NCI-H345 treated with DMSO at 0.1 percent for 48 hours (cell line): Measurements from ENCODE around the gene PRM2.
"Not testable (repeated sequence)": the region's sequence is repeated elsewhere in the genome, so short reads cannot be mapped to it uniquely, and the experiment has no call there.

ENCODE experiments used
- DNase-seq: peaks from one replicate; lab custom pipeline; 2025; ENCODE audit not compliant: unreplicated experiment; lab: John Stamatoyannopoulos, UW

The PRM2 gene

DNA sequence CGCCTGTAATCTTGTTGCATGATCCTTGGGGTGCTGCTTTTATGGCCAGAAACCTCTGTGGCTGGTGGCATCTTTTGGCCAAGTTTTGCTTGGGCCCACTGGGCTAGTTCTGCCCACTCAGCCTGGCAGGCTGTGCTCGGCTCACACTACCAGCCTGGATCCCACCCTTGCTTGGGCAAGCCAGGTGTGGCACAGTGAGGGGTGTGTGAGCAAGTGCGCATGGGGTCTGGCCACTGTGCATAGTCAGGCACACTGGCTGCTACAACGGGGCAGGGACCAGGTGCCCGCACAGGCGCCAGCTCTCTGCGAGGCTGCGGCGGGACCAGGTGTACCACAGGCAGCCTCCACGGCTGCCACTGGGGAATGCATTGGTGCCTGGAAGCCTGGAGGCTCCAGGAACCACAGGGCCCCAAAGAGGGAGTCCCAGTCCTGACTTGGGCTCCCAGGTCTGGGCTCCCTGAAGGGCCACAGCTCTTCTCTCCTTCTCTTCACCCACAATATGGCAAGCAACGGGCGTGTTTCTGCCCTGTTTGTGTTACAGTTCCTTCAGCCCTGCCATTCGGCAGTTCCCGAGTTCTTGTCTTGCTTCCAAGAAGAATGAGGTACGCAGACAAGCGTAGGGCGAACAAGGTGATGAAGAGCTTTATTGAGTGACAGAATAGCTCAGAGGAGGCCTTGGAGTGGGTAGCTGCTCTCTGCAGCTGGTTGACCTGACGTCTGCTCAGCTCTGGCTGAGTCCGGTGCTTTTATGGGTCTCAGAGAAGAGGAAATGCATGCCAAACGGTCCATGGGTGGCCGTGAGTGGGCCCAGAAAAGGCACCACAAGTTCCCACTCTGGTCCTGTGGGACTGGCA lies 31.6 kb upstream of the PRM2 start:
- no peak for DNase-seq

DNA sequence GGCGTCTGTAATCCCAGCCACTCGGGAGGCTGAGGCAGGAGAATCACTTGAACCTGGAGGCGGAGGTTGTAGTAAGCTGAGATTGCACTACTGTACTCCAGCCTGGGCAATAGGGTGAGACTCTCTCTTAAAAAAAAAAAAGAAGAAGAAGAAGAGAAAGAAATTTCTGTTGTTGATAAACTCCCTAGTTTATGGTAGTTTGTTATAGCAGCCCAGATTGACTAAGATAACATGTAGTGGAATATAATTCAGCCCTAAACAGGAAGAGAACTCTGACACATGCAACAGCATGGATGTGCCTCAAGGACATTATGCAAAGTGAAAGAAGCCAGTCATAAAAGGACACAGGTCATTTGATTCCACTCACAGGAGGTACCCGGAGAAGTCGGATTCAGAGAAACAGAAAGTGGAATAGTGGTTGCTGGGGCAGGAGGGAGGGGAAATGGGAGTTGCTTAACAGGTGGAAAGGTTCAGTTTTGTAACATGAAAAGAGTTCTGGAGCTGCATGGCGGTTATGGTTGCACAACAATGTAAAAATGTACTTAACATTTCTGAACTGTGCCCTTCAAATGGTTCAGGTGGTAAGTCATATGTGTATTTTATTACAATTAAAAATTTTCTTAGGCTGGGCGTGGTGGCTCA lies 30.8 kb upstream of the PRM2 start:
- DNase-seq = no peak

DNA sequence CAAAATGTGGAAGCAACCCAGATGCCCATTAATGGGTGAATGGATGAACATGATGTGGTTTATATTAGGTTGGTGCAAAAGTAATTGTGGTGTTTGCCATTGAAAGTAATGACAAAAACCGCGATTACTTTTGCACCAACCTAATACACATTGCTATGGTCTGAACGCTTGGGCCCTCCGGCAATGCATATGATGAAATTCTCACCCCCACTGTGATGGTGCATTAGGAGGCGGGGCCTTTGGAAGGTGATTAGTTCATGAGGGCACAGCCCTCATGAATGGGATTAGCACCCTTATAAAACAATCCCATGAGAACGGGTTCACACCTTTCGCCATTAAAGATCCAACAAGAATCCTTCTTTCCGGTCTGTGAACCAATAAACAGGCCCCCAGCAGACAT lies 30.1 kb upstream of the PRM2 start:
- DNase-seq = no peak

DNA sequence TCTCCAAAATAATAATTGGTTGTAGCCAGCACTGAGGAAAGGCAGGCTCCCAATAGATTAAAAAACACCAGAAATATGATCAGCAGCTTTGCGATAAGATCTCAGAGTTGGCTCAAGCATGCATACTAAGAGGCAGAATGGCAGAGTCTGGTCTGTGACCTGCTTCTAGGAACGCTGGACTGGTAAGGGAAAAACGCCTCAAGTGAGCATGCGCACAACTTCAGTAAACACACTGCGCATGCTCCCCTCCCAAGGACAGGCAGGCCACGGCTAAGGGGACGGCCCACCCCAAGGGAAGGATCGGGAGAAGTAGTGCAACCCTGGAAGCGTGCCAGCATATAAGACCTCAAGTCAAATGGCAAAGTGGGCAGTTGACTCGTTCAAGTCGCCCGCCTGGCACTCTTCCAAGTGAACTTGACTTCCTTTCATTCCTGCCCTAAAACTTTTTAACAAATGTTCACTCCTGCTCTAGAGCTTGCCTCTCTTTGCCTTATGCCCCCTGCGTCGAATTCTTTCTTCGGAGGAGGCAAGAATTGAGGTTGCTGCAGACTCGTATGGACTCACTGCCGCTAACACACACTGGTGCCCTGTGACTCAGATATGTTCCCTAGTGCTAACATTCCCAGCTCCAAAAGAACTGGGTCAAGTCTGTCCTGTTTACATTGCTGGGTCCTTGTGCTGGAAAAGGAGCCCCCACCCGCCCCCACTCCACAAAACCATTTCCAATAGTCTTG lies 27.3 kb upstream of the PRM2 start:
- no peak for DNase-seq

DNA sequence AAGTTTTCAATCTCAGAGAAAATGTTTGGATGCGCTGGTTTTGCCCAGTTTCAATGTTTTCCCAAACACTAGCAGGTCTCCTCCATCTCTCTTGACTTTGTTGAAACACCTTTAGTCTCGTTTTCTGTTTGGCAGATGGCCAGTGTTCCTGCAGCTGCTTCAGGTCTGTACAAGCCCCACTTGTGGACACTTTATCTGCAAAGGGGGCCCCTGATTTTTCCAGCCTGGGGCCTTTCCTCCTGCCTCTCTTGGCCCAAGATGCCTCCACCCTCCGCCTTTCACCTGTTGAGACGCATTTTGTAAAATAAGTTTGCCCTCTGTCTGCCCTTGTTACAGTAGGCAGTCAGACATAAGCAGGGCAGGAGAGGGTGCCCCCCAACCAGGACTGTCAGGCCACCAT lies 26.7 kb upstream of the PRM2 start:
- DNase-seq = peak; percentile 83

DNA sequence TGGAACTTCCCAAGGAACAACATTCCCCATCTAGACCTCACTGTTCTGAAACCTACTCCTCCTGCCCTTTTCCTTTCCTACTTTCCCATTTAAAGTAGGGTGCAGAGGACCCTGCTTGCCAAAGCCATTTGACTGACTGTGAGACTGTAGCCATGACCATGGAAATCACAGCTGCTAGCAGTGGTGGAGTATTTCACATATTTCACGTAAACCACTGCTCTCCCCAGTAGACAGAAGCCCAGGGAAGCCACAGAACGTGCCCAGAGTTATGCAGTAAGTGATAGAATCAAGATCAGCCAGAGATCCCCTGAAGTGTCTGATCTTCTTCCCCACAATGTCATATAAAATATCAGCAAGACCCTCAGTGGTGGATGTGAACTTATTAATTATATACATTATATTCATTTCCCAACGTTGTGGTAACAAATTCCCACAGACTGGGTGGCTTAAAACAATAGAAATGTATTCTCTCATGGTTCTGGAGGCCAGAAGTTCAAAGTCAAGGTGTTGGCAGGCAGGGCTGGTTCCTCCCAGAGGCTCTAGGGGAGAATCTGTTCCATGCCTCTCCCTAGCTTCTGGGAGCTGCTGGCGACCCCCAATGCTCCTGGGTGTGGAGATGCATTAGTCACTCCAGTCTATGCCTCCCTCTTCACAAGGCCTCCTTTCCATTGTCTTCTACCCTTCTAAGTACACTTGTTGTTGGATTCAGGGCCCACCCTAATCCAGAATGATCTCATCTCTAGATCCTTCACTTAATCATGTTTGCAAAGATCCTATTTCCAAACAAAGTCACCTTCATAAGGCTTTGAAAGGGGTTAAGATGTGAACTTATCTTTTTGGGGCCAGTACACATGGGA lies 25.6 kb upstream of the PRM2 start:
- DNase-seq = no peak

DNA sequence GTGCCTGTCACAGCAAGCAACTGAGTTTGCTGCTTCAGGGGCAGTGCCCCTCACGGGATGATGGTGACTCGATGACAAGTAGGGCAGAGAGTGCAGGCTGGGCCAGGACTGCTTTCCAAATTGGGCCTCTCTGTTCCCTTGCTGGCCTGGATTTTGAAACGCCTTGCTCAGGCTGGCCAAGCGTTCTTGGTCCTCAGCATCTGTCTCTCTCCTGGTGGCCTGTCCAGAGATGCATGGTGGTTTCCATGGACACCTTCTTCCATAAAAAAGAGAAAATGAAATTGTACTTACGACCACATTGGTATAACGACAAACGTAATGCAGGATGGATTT lies 24.2 kb upstream of the PRM2 start:
- DNase-seq = no peak

DNA sequence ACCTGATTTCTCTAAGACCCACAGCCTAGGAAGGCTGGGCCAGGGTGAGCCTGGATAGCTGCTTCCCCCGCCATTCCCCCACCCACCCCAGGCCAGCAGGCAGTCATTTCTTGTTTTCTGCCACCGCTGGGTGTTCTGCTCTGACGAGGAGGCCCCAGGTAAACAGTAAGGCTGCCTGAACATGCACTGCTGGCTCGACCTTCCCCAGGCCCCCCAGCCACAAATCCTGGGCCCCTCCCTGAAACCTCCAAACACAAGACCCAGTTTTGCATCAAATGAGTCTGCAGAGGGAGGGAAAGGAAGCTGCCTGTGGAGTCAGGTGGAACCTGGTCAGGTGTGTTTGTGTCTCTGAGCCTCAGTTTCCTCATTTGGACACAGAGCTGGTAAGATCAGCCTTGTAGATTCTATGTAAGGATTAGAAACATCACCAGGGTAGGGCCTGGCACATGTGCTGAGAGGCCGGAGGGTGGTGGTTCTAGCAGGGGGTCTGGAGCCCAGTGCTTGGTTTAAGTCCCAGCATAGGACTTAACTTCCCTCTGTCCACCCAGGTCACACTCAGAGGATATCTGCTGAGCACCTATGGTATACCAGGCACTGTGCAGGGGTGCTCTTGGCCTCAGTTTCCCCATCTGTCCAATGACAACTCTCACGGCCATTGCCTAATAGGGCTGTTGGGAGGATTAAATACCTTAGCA lies 23.7 kb upstream of the PRM2 start:
- DNase-seq = no peak

DNA sequence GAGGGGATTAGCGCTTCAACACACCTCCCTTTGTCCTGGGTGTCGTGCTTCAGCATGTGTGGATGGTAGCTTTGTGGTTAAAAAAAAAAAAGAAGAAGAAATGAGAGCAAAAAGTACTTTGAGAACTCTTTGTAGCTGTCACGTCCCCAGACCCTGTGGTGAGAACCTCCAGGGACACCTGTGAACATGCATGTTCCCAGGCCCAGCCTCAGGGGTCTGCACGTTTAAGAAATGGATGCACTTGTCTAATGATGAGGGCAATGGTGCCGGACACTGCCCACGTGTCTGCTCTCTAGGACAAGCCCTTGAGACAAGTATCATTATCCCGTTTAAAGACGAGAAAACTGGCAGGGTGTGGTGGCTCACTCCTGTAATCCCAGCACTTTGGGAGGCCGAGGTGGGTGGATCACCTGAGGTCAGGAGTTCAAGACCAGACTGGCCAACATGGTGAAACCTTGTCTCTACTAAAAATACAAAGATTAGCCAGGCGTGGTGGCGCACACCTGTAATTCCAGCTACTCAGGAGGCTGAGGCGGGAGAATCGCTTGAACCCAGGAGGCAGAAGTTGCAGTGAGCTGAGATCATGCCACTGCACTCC lies 22.8 kb upstream of the PRM2 start:
- DNase-seq = not testable (repeated sequence)

DNA sequence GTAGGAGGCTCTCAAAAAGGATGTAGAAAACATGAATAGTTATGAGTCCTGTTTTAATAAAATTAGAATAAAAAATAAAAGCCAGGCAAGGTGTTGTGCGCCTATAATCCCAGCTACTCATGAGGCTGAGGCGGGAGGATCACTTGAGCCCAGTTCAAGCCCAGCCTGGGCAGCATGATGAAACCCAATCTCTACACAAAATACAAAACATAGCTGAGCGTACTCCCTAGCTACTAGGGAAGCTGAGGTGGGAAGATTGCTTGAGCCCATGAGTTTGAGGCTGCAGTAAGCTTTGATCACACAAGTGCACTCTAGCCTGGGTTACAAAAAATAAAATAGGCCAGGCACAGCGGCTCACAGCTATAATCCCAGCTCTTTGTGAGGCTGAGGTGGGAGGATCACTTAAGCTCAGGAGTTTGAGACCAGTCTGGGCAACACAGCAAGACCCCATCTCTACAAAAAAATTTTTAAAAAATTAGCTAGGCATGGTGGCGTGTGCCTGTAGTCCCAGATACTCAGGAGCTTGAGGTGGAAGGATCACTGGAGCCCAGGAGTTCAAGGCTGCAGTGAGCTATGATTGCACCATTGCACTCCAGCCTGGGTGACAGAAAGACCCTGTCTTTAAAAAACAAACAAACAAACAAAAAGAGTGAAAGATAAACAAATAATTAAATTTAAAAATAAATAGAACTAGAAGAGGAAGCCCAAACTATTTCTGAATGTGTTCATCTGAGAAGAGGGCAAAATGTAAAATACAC lies 22.0 kb upstream of the PRM2 start:
- DNase-seq = no peak

DNA sequence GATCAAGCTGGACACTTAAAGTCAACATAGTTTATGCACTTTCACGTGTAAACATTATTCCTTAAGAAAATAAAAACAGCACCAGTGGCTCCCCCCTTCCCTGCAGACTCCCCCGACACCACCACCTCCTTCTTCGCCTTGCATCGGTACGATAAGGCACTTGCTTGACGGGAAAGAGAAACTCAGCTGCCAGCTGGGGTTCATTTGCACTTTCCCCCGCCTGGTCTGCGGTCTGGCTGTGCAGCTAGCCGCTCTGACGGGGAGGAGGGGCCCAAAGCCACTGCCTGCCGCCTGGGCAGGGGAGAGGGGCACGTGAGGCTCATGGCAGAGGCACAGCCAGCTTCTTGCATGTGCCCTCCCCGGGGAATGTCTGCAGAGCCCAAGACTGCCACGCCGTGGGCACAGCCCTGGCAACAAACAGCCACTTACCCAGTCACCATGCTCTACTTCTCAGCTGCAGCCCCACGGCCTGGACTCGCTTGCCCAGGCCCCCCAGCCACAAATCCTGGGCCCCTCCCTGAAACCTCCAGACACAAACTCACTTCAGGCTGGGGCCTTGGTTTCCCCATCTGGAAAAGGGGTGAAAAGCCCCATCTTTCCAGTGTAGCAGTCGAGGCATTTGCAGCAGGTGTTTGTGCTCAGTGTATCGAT lies 21.3 kb upstream of the PRM2 start:
- DNase-seq = peak; percentile 36

DNA sequence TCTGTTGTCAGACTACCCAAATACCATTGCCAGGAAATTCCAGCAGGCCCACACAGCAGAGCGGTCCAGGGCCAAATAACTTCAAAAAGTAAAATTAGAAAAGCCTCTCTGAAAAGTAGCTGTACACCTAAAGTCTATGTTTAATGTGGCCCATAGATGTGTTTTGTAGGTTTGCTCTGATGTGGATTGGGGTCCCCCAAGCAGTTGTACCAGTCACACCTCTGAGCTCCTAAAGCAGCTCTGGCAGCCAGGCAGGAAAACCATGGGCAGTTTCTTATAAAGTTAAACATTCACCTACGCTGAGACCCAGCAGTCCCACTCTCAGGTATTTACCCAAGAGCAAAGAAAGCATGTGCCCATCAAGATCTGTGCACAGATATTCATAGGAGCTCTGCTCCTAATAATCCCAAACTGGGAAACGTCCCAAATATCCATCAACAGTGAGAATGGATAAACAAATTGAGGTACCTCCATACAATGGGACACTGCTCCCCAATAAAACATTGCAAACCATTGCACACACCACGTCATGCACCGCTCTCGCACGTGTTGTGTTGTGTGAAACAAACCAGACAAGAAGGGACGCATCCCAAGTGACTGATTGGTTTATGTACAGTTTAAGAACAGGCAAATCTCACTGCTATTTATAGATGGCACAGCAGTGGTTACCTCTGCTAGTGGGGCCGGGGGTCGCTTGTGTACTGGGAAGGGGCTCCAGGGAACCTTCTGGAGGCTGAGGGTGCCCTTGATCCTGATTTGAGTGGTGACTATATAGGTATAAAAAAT lies 20.6 kb upstream of the PRM2 start:
- DNase-seq = no peak

DNA sequence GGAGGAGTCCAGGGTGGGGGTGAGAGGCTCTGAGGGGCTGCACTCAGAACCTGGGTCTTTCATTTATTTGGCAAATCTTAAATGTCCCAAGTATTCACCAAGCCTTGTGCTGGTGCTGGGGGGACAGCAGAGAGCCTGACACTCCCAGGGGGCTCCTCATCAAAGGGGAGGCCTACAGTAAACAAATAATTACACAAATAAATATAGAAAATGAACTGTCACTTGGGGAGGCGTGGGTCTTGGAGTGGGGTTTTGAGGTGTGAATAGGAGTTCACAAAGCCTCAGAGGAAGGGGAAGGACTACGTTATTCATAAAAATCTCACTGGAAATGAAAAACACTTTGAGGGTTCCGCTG lies 20.0 kb upstream of the PRM2 start:
- DNase-seq = no peak

DNA sequence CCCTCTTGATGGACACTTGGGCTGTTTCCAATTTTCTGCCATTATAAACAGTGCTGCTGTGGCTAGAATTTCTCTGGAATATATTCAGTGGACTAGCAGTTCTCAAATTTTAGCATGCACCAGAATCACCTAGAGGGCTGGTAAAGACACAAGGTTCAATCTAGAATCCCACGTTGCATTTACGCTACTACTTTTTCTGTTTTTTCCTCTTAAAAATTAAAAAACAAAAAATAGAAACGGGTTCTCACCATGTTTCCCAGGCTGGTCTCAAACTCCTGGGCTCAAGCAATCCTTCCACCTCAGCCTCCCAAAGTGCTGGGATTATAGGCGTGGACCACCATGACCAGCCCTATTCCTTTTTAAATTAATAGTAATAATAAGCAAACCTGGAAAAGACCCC lies 19.4 kb upstream of the PRM2 start:
- DNase-seq = no peak

DNA sequence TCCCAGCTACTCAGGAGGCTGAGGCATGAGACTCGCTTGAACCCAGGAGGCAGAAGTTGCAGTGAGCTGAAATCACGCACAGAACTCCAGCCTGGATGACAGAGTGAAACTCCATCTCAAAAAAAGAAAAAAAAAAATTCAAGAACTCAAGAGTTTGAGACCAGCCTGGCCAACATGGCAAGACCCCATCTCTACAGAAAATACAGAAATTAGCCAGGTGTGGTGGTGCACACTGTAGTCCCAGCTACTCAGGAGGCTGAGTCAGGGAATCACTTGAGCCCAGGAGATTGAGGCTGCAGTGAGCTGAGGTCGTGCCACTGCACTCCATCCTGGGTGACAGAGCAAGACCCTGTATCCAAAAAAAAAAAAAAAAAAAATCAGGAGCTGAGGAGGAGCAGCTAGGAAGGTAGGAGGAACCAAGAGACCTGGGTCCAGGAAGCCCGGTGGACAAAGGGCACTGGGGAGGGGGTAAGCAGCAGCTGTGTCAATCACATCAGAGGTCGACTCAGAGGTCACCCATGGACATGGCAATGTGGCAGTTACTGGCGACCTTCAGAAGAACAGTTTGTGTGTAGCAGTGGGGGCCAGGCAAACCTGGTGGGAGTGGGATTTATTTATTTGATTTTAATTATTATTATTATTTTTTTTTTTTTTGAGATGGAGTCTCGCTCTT lies 15.9 kb upstream of the PRM2 start:
- DNase-seq = no peak

DNA sequence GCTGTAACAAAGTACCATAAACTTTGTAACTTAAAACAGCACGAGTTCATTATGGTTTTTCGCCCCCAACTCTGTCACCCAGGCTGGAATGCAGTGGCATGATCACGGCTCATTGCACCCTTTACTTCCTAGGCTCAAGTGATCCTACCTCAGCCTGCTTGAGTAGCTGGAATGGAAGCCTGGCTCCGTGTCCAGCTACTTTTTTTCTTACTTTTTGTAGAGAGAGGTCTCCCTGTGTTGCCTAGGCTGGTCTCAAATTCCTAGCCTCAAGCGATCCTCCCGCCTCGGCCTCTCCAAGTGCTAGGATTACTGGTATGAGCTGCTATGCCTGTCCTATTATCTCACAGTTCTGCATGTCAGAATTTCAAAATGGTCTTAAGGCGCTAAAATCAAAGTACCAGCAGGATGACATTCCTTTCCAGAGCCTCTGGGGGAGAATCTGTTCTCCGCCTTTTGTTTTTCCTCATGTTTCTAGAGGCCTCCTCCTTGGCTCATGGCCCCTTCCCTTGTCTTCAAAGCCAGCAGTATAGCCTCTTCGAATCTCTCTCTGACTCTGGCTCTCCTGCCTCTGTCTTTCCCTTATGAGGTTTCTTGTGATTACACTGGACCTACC lies 14.9 kb upstream of the PRM2 start:
- no peak for DNase-seq

DNA sequence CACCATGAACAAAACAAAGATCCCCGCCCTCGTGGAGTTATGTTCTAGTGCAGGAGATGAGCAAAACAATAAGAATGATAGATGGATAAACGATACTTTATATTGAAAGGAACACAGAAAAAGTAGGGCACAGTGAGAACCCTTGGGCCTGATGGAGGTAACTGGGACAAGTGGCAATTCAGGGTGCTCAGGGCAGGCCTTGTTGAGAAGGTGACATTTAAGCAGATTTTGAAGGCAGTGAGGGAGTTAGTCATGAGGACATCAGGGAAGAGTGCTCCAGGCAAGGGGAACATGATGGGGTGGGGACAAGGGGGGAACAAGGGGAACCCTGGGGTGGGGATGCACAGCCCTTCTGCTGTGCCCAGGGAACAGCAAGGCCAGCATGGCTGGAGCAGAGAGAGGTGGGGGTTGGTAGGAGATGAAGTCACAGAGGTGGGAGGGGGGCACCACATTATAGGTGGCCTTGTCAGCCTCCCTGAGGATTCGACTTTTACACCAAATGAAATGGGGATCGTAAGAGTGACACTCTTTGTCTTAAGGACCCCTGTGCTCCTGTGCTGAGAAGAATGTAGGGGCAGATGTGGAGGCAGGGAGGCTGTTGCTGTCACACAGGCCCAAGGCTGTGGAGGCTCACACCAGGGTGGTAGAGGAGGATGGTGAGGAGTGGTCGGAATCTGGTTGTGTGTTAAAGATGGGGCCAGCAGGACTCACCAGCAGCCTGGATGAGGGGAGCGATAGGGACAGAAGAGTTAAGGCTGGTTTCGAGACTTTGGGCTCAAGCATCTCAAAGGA lies 14.0 kb upstream of the PRM2 start:
- DNase-seq = no peak
